Ishikawa (cell line): ENCODE results near the gene CCDC6.

ENCODE experiments used
- CREB1 ChIP-seq: IDR thresholded peaks from 2 replicates; pipeline ENCODE4 v1.6.1; 2012; ENCODE audit warnings: low read depth
- EP300 ChIP-seq: IDR thresholded peaks from 2 replicates; pipeline ENCODE4 v1.6.1; 2012; ENCODE audit warnings: borderline replicate concordance
- NFIC ChIP-seq: IDR thresholded peaks from 2 replicates; pipeline ENCODE4 v1.6.1; 2012
- TF ChIP-seq, protein P1 (sequence below): IDR thresholded peaks from 2 replicates; pipeline ENCODE4 v1.6.1; 2012
- TF ChIP-seq, protein P2 (sequence below): IDR thresholded peaks from 2 replicates; pipeline ENCODE4 v1.6.1; 2012; ENCODE audit warnings: low read depth, mild to moderate bottlenecking
- TF ChIP-seq, protein P3 (sequence below): IDR thresholded peaks from 2 replicates; pipeline ENCODE4 v1.6.1; 2012

DNA sequence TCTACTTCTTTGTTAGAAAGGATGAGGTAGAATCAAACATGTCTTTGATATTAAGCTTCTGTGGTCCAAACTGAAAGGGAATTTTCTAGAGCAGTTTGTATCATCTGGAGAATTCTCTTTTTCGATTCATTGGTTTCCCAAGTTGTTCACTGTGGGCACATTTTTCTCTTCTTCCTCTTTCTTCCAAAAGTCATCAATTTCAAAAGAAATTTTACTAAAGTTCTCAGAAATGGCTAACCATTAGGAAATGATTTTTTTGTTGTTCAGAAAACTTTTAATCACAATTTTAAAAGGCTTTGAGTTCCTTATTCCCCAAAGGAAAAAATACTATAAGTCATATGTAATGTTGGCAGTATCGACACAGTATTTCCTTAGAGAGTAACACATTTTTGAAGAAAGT lies 28.3 kb upstream of the CCDC6 start:
- TF ChIP-seq, protein P1, sequence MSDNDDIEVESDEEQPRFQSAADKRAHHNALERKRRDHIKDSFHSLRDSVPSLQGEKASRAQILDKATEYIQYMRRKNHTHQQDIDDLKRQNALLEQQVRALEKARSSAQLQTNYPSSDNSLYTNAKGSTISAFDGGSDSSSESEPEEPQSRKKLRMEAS: no peak
- TF ChIP-seq NFIC (no peak), EP300 (no peak), CREB1 (no peak)
- TF ChIP-seq, protein P2, sequence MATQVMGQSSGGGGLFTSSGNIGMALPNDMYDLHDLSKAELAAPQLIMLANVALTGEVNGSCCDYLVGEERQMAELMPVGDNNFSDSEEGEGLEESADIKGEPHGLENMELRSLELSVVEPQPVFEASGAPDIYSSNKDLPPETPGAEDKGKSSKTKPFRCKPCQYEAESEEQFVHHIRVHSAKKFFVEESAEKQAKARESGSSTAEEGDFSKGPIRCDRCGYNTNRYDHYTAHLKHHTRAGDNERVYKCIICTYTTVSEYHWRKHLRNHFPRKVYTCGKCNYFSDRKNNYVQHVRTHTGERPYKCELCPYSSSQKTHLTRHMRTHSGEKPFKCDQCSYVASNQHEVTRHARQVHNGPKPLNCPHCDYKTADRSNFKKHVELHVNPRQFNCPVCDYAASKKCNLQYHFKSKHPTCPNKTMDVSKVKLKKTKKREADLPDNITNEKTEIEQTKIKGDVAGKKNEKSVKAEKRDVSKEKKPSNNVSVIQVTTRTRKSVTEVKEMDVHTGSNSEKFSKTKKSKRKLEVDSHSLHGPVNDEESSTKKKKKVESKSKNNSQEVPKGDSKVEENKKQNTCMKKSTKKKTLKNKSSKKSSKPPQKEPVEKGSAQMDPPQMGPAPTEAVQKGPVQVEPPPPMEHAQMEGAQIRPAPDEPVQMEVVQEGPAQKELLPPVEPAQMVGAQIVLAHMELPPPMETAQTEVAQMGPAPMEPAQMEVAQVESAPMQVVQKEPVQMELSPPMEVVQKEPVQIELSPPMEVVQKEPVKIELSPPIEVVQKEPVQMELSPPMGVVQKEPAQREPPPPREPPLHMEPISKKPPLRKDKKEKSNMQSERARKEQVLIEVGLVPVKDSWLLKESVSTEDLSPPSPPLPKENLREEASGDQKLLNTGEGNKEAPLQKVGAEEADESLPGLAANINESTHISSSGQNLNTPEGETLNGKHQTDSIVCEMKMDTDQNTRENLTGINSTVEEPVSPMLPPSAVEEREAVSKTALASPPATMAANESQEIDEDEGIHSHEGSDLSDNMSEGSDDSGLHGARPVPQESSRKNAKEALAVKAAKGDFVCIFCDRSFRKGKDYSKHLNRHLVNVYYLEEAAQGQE: no peak
- TF ChIP-seq, protein P3, sequence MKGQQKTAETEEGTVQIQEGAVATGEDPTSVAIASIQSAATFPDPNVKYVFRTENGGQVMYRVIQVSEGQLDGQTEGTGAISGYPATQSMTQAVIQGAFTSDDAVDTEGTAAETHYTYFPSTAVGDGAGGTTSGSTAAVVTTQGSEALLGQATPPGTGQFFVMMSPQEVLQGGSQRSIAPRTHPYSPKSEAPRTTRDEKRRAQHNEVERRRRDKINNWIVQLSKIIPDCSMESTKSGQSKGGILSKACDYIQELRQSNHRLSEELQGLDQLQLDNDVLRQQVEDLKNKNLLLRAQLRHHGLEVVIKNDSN: no peak
